Left ventricle myocardium inferior (tissue), 1 donor: ENCODE results near the gene PLGRKT. TPM values are rescaled to one million over a fixed set of nuclear protein-coding genes. Genes with fewer than 3 reads are reported as not detected.

ENCODE experiments used
- DNase-seq: peaks from one replicate; pipeline ENCODE4 v3.0.0-alpha.2; 2020
- H3K27ac ChIP-seq: fragments of 200-600 bp; replicated peaks from 2 replicates; pipeline ENCODE4 v1.8.0; 2021
- H3K27me3 ChIP-seq: fragments of 200-600 bp; 2 replicates; pipeline ENCODE4 v1.8.0; 2021; ENCODE audit warnings: low read depth
- H3K36me3 ChIP-seq: fragments of 200-600 bp; 2 replicates; pipeline ENCODE4 v1.8.0; 2021
- H3K4me1 ChIP-seq: fragments of 200-600 bp; 2 replicates; pipeline ENCODE4 v1.8.0; 2021
- H3K4me3 ChIP-seq: fragments of 200-600 bp; 2 replicates; pipeline ENCODE4 v1.8.0; 2021; ENCODE audit warnings: mild to moderate bottlenecking, moderate library complexity
- H3K9me3 ChIP-seq: fragments of 200-600 bp; replicated peaks from 2 replicates; pipeline ENCODE4 v1.8.0; 2021
- CTCF ChIP-seq: fragments of 200-600 bp; IDR thresholded peaks from 2 replicates; pipeline ENCODE4 v1.8.0; 2021; ENCODE audit warnings: antibody characterized with exemption, mild to moderate bottlenecking, borderline replicate concordance
- intact Hi-C: fragments of 100-400 bp; cut with micrococcal nuclease; formaldehyde crosslinking; loops from one replicate; pipeline ENCODE4 v1.11.0; 2022
- total RNA-seq: library from RNA; stranded (reverse); fragmentation: NEBNext Ultra II Directional; extraction: Animal tissue kit (Norgen Biotek cat#: 25700); gene quantifications from one replicate; pipeline ENCODE4 v1.2.1, GENCODE V29; 2021
- donor health status: DM: no; HTN: yes; CAD: no; lungs with severe emphysema.

The PLGRKT gene
- total RNA-seq, 1 donor from 2014 or later = 34.3 TPM

DNA sequence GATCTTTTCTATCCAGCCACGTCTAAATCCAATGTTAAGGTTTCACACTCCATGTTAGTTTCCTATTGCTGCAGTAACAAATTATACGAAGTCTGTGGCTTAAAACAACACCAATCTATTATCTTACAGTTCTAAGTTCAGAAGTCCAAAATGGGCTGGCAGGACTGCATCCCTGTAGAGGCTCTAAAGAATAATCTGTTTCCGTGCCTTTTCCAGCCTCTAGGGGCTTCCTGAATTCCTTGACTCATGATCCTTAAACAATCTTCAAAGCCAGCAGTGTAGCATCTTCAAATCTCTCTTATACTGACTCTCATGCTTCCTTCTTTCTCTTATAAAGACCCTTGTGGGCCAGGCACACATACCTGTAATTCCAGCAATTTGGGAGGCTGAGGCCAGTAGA lies 6.8 kb downstream of the PLGRKT start:
- Histone ChIP-seq H3K4me3 (no peak overlapping the region), H3K36me3 (peaks cover 28% of the 10 kb centered on the region), H3K27ac (no peak overlapping the region), H3K4me1 (peaks cover 8% of the 10 kb centered on the region), H3K27me3 (no peaks in the 10 kb centered on the region), H3K9me3 (no peaks in the 10 kb centered on the region)
- no peak for DNase-seq
- no peak for TF ChIP-seq CTCF
- intact Hi-C loops = no loop called here

DNA sequence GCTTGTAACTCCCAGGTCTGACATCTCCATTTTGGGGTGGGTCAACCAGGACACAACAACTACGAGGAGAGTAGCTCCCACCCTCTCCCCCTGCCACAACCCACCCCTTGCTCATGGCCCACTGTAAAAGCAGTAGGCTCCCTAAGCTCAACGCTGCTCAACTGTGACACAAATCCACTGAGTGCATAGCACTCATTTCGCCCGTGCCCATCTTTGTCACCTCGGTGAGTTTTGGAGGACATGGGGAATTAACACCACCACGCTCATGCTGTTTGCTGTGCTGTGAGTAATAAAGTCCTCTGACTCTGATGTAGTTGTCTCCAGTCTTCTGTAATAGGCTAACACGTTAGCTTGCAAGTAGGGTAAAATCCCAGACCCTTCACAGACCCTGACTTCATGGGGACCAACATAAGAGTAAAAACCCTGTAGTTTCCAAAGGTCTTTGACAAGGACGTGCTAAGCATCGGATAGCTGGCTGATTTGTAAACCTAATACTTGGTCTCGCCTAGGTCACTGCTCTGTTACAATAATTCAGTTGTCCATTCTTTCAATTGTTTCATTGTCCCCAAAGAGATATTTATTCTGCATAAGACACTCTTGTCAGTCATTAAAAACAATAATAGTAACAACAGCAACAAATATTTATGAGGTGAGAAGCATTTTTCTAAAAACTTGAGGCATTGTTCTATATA lies 7.7 kb downstream of the PLGRKT start:
- Histone ChIP-seq H3K9me3 (no peaks in the 10 kb centered on the region), H3K27me3 (no peaks in the 10 kb centered on the region), H3K36me3 (peaks cover 19% of the 10 kb centered on the region), H3K4me1 (no peaks in the 10 kb centered on the region), H3K4me3 (no peak overlapping the region), H3K27ac (no peak overlapping the region)
- TF ChIP-seq CTCF = no peak
- DNase-seq = no peak
- intact Hi-C loops = no loop called here

DNA sequence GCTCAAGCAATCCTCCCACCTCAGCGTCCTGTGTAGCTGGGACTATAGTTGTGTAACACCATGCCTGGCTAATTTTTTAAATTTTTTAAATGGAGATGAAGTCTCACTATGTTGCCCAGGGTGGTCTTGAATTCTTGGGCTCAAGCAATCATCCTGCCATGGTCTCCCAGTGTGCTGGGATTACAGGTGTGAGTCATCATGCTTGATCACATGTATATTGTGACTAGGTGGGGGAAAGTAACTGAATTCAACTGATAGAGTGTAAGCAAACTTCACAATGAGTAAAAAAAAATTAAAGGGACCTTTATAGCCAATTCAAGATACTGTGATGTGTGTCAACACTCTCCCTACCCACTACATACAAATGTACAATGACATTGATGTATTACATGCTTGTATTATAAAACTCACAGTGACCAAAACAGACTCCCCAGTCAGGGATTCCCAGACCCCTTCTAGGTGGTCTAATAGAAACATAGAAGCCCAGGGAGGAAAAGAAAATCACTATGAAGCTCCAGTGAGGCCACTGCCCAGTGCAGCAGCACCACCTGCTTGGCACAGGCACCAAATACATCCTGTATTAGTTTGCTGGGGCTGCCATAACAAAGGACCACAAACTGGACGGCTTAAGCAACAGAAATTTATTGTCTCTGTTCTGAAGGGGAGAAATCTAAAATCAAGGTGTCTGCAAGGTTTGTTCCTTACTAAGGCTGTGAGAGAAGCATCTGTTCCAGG lies 8.8 kb downstream of the PLGRKT start:
- DNase-seq = no peak
- TF ChIP-seq CTCF = no peak
- Histone ChIP-seq H3K4me1 (no peaks in the 10 kb centered on the region), H3K9me3 (no peaks in the 10 kb centered on the region), H3K27ac (no peak overlapping the region), H3K36me3 (peaks cover 18% of the 10 kb centered on the region), H3K4me3 (no peak overlapping the region), H3K27me3 (no peaks in the 10 kb centered on the region)
- intact Hi-C loops = no loop called here

GRCh38 chr9:5428172-5428571 lies 9.6 kb downstream of the PLGRKT start:
- Histone ChIP-seq H3K4me3 (no peak overlapping the region), H3K27ac (no peak overlapping the region), H3K27me3 (no peaks in the 10 kb centered on the region), H3K9me3 (no peaks in the 10 kb centered on the region), H3K4me1 (no peaks in the 10 kb centered on the region), H3K36me3 (peaks cover 18% of the 10 kb centered on the region)
- intact Hi-C loops = no loop called here
- DNase-seq = no peak
- no peak for TF ChIP-seq CTCF

GRCh38 chr9:5427005-5427404 lies 10.7 kb downstream of the PLGRKT start:
- peaks cover 18% of the 10 kb centered on the region for H3K36me3 ChIP-seq
- no peaks in the 10 kb centered on the region for H3K27me3 ChIP-seq
- H3K27ac ChIP-seq = no peak overlapping the region
- H3K4me3 ChIP-seq = no peak overlapping the region
- H3K4me1 ChIP-seq = no peaks in the 10 kb centered on the region
- intact Hi-C loops = no loop called here
- no peak for DNase-seq
- no peak for TF ChIP-seq CTCF
- H3K9me3 ChIP-seq = no peaks in the 10 kb centered on the region
